H9 (cell line): ENCODE data around the gene ATF6. TPM values are rescaled to one million over a fixed set of nuclear protein-coding genes. Genes with fewer than 3 reads are reported as not detected.

ENCODE experiments used
- DNase-seq: peaks from one replicate; pipeline ENCODE4 v3.0.0-alpha.2; 2017
- H2AFZ ChIP-seq: one replicate; pipeline ENCODE4 v1.6.1; 2013; ENCODE audit warnings: mild to moderate bottlenecking, low read length, control low read depth, moderate library complexity
- H2AK5ac ChIP-seq: 2 replicates; pipeline ENCODE4 v1.6.1; 2013; ENCODE audit warnings: low read length, control low read depth, mixed read lengths; ENCODE audit not compliant: insufficient read length
- H2BK120ac ChIP-seq: one replicate; pipeline ENCODE4 v1.6.1; 2013; ENCODE audit warnings: low read depth, mild to moderate bottlenecking, low read length, control low read depth, inconsistent platforms; ENCODE audit not compliant: poor library complexity, severe bottlenecking
- H2BK12ac ChIP-seq: 2 replicates; pipeline ENCODE4 v1.6.1; 2013; ENCODE audit warnings: low read length, control low read depth, mixed read lengths, low read depth; ENCODE audit not compliant: insufficient read length
- H2BK15ac ChIP-seq: 2 replicates; pipeline ENCODE4 v1.6.1; 2013; ENCODE audit warnings: low read depth, low read length, control low read depth
- H2BK20ac ChIP-seq: one replicate; pipeline ENCODE4 v1.6.1; 2013; ENCODE audit warnings: low read depth, mild to moderate bottlenecking, low read length, control low read depth, inconsistent platforms; ENCODE audit not compliant: poor library complexity, severe bottlenecking
- H2BK5ac ChIP-seq: 2 replicates; pipeline ENCODE4 v1.6.1; 2013; ENCODE audit warnings: low read length, control low read depth, mixed read lengths; ENCODE audit not compliant: insufficient read length
- H3K14ac ChIP-seq: 2 replicates; pipeline ENCODE4 v1.6.1; 2013; ENCODE audit warnings: low read length, control low read depth; ENCODE audit not compliant: insufficient read depth
- H3K18ac ChIP-seq: 2 replicates; pipeline ENCODE4 v1.6.1; 2013; ENCODE audit warnings: low read depth, mild to moderate bottlenecking, mixed read lengths, low read length, control low read depth; ENCODE audit not compliant: insufficient read length
- H3K23ac ChIP-seq: 2 replicates; pipeline ENCODE4 v1.6.1; 2013; ENCODE audit warnings: low read length, control low read depth, mixed read lengths, low read depth; ENCODE audit not compliant: insufficient read length
- H3K23me2 ChIP-seq: 2 replicates; pipeline ENCODE4 v1.6.1; 2013; ENCODE audit warnings: low read depth, mild to moderate bottlenecking, mixed read lengths, low read length, control low read depth; ENCODE audit not compliant: insufficient read length, poor library complexity, severe bottlenecking
- H3K27ac ChIP-seq: 2 replicates; pipeline ENCODE4 v1.5.1; 2013; ENCODE audit warnings: low read length, control low read depth, mixed read lengths, low read depth; ENCODE audit not compliant: insufficient read length
- H3K27me3 ChIP-seq: 2 replicates; pipeline ENCODE4 v1.6.1; 2013; ENCODE audit warnings: low read length, control low read depth, inconsistent platforms; ENCODE audit not compliant: insufficient read depth
- H3K4ac ChIP-seq: 2 replicates; pipeline ENCODE4 v1.6.1; 2013; ENCODE audit warnings: low read depth, mild to moderate bottlenecking, control low read depth, inconsistent platforms, low read length, moderate library complexity
- H3K4me1 ChIP-seq: 2 replicates; pipeline ENCODE4 v1.6.1; 2013; ENCODE audit warnings: low read length, control low read depth, inconsistent platforms; ENCODE audit not compliant: insufficient read depth
- H3K4me2 ChIP-seq: 2 replicates; pipeline ENCODE4 v1.6.1; 2013; ENCODE audit warnings: low read length, control low read depth, mixed read lengths; ENCODE audit not compliant: insufficient read length, insufficient read depth
- H3K56ac ChIP-seq: 2 replicates; pipeline ENCODE4 v1.6.1; 2013; ENCODE audit warnings: low read depth, mild to moderate bottlenecking, mixed read lengths, low read length, control low read depth; ENCODE audit not compliant: insufficient read length
- H3K79me1 ChIP-seq: 2 replicates; pipeline ENCODE4 v1.6.1; 2013; ENCODE audit warnings: low read depth, mild to moderate bottlenecking, moderate library complexity, low read length, control low read depth, inconsistent platforms; ENCODE audit not compliant: insufficient read depth, poor library complexity, severe bottlenecking
- H3K79me2 ChIP-seq: 2 replicates; pipeline ENCODE4 v1.6.1; 2013; ENCODE audit warnings: low read length, control low read depth, inconsistent platforms; ENCODE audit not compliant: insufficient read depth
- H3K9ac ChIP-seq: 2 replicates; pipeline ENCODE4 v1.6.1; 2013; ENCODE audit warnings: low read length, control low read depth, mixed read lengths; ENCODE audit not compliant: insufficient read length; ENCODE audit errors: extremely low read depth
- H3K9me3 ChIP-seq: one replicate; pipeline ENCODE4 v1.6.1; 2013; ENCODE audit warnings: low read depth, low read length, inconsistent platforms; ENCODE audit not compliant: control insufficient read depth
- H3T11ph ChIP-seq: one replicate; pipeline ENCODE4 v1.6.1; 2013; ENCODE audit warnings: mild to moderate bottlenecking, low read length, control low read depth, inconsistent platforms
- H4K20me1 ChIP-seq: one replicate; pipeline ENCODE4 v1.6.1; 2013; ENCODE audit not compliant: control insufficient read depth, insufficient read length, insufficient read depth
- H4K5ac ChIP-seq: 2 replicates; pipeline ENCODE4 v1.6.1; 2013; ENCODE audit warnings: low read depth, mild to moderate bottlenecking, mixed read lengths, low read length, control low read depth; ENCODE audit not compliant: insufficient read length
- H4K8ac ChIP-seq: replicated peaks from 2 replicates; pipeline ENCODE4 v1.6.1; 2013; ENCODE audit warnings: low read length, control low read depth, mixed read lengths, low read depth; ENCODE audit not compliant: insufficient read length
- H4K91ac ChIP-seq: 2 replicates; pipeline ENCODE4 v1.6.1; 2013; ENCODE audit warnings: low read depth, mild to moderate bottlenecking, moderate library complexity, mixed read lengths, low read length, control low read depth; ENCODE audit not compliant: insufficient read length
- H3K27ac Mint-ChIP-seq, 3 experiments: 2 replicates in 2 of 3; 3 replicates in 1 of 3; pipeline ENCODE4 v1.8.0; 2020 to 2021; ENCODE audit warnings: mixed read lengths in 3 of 3, mild to moderate bottlenecking in 1 of 3, moderate library complexity in 1 of 3
- H3K27me3 Mint-ChIP-seq: 2 replicates; pipeline ENCODE4 v1.8.0; 2021; ENCODE audit warnings: low read depth, mild to moderate bottlenecking, moderate library complexity, mixed read lengths
- H3K36me3 Mint-ChIP-seq, 3 experiments: 2 replicates in 2 of 3; 3 replicates in 1 of 3; pipeline ENCODE4 v1.8.0; 2020 to 2021; ENCODE audit warnings: low read depth in 3 of 3, mixed read lengths in 3 of 3; ENCODE audit not compliant: insufficient read depth in 1 of 3
- H3K4me1 Mint-ChIP-seq, 2 experiments: 2 replicates each; pipeline ENCODE4 v1.8.0; 2020; ENCODE audit warnings: mixed read lengths in 2 of 2
- H3K4me3 Mint-ChIP-seq, 2 experiments: 2 replicates in 1 of 2; 3 replicates in 1 of 2; pipeline ENCODE4 v1.8.0; 2020 to 2021; ENCODE audit warnings: mild to moderate bottlenecking in 2 of 2, mixed read lengths in 2 of 2, moderate library complexity in 1 of 2
- H3K9me3 Mint-ChIP-seq, 2 experiments: 2 replicates in 1 of 2; 3 replicates in 1 of 2; pipeline ENCODE4 v1.8.0; 2020; ENCODE audit warnings: mild to moderate bottlenecking in 2 of 2, mixed read lengths in 2 of 2, moderate library complexity in 1 of 2
- CTCF ChIP-seq: fragments of 200-600 bp; sonication (generic); conservative IDR thresholded peaks from 3 replicates; pipeline ENCODE4 v1.8.0; 2021; ENCODE audit warnings: antibody characterized with exemption, mild to moderate bottlenecking
- WGBS: extraction: QIAGEN DNeasy Blood & Tissue Kit; methylation state at CpG from one replicate; pipeline ENCODE4 v1.1.7; 2013; ENCODE audit warnings: missing lambda C conversion rate, low lambda C conversion rate, mixed read lengths; ENCODE audit not compliant: insufficient read length; ENCODE audit errors: extremely low coverage; 5-methylcytosine and 5-hydroxymethylcytosine counted together
- total RNA-seq: library from RNA; stranded (reverse); gene quantifications from 2 replicates; pipeline ENCODE4 v1.2.1, GENCODE V29; 2021

ATF6 gene
- total RNA-seq, 1 experiment from 2014 or later: 11.2 TPM

GRCh38 chr1:161747801-161748200 is 18.3 kb upstream of the ATF6 start:
- Histone ChIP-seq H2BK20ac (no peak overlapping the region), H2BK15ac (no peak overlapping the region), H3K79me2 (no peaks in the 10 kb centered on the region), H3K4ac (no peak overlapping the region), H3K18ac (no peak overlapping the region), H3K4me1 (no peaks in the 10 kb centered on the region), H4K5ac (no peak overlapping the region), H4K20me1 (no peaks in the 10 kb centered on the region), H2BK12ac (no peak overlapping the region), H3K56ac (no peak overlapping the region), H3K4me2 (no peak overlapping the region), H2BK5ac (no peak overlapping the region), H3K14ac (no peak overlapping the region), H4K91ac (no peak overlapping the region), H3K27ac (no peak overlapping the region), H3T11ph (no peak overlapping the region), H3K23ac (no peak overlapping the region), H4K8ac (no peak overlapping the region), H3K9ac (no peak overlapping the region), H3K27me3 (no peaks in the 10 kb centered on the region), H2AK5ac (no peak overlapping the region), H2AFZ (no peak overlapping the region), H2BK120ac (no peak overlapping the region), H3K79me1 (peaks cover 3% of the 10 kb centered on the region), H3K23me2 (no peaks in the 10 kb centered on the region), H3K9me3 (no peaks in the 10 kb centered on the region)
- Mint-ChIP-seq H3K4me3 (no peak overlapping the region), H3K9me3 (peaks cover 0 to 5% of the 10 kb centered on the region in 2 experiments; a peak in 1 of 5 replicates), H3K36me3 (peaks cover 10 to 24% (median 21%) of the 10 kb centered on the region in 3 experiments; a peak in 6 of 7 replicates), H3K4me1 (peaks cover 6 to 13% of the 10 kb centered on the region in 2 experiments), H3K27me3 (peaks cover 20% of the 10 kb centered on the region), H3K27ac (no peak overlapping the region)
- WGBS: no CpG with 5 or more reads among the region's 6 CpGs
- DNase-seq: no peak
- TF ChIP-seq CTCF: no peak
